ENCODE results near the gene COX5B.

DNA sequence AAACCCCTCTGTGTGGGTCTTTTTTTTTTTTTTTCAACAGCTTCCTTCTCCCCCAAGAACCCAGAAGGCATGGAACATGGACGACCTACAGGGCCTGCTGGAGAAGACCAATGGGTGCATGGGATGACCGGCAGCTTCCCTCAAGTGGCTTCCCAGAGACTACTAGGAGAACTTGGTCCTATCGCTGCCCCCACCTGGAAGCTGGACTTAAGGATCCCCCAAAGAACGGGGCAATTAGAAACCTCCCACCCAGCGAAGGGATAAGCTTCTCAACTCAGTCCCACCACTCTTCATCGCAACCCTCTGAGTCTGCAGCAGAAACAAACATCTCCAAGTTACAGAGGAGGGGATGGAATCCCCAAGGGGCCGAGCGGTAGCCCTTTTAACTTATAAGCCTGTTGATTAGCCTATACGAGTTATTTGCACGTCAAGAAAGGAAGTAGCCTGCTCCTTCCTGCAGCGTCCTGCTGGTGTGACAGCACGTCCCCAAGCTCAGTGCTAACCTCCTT, 16.6 kb downstream of the COX5B start:
- no peak for TF ChIP-seq TAF1 (IDR thresholded peaks at IDR 0.05; ENCODE audit: low read depth)
- TF ChIP-seq RAD21 (conservative IDR thresholded peaks at IDR 0.05): no peak
